Measurements from ENCODE around the gene VSTM2L. TPM values are rescaled to one million over a fixed set of nuclear protein-coding genes. Genes with fewer than 3 reads are reported as not detected.
"Not testable (repeated sequence)": the region's sequence is repeated elsewhere in the genome, so short reads cannot be mapped to it uniquely, and the experiment has no call there.

The VSTM2L gene
- total RNA-seq, 2 donors from 2014 or later = 31.3 to 69.5 TPM

DNA sequence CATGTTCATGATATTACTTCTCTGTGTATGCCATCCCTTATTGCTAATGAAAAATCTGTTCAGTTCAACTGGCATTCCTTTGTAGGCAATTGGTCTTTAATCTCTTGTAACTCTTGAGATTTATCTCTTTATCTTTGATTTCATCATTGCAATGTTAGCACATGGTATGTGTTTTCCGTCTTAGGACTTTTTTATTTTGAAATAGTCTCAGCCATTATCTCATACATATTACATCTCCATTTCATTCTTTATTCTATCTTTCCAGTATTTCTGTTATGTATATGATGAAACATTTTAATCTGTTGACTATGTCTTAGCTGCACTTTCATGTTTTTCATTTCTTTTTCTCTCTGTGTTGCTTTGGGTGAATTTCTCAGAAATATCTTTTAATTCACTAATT, 58.1 kb downstream of the VSTM2L start:
- TF ChIP-seq POLR2A (IDR thresholded peaks at IDR 0.05) (no peak), POLR2AphosphoS5 (IDR thresholded peaks at IDR 0.05) (no peak)
- TF ChIP-seq, protein P1, sequence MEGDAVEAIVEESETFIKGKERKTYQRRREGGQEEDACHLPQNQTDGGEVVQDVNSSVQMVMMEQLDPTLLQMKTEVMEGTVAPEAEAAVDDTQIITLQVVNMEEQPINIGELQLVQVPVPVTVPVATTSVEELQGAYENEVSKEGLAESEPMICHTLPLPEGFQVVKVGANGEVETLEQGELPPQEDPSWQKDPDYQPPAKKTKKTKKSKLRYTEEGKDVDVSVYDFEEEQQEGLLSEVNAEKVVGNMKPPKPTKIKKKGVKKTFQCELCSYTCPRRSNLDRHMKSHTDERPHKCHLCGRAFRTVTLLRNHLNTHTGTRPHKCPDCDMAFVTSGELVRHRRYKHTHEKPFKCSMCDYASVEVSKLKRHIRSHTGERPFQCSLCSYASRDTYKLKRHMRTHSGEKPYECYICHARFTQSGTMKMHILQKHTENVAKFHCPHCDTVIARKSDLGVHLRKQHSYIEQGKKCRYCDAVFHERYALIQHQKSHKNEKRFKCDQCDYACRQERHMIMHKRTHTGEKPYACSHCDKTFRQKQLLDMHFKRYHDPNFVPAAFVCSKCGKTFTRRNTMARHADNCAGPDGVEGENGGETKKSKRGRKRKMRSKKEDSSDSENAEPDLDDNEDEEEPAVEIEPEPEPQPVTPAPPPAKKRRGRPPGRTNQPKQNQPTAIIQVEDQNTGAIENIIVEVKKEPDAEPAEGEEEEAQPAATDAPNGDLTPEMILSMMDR (IDR thresholded peaks at IDR 0.05) = no peak
- no peaks in the 10 kb centered on the region for H3K36me3 ChIP-seq
- no peaks in the 10 kb centered on the region for H3K9me3 ChIP-seq
- no peaks in the 10 kb centered on the region for H3K27me3 ChIP-seq (replicated peaks; ENCODE audit: insufficient read depth)
- no peak for DNase-seq (ENCODE audit: low spot score)
- 53% methylated on average over 1 of the region's 1 CpG for WGBS
- no peaks in the 10 kb centered on the region for H3K4me1 ChIP-seq (replicated peaks)
- intact Hi-C loops (cut with DNase I) = no loop called here
- no peak overlapping the region for H3K27ac ChIP-seq
- no peak overlapping the region for H3K4me3 ChIP-seq

DNA sequence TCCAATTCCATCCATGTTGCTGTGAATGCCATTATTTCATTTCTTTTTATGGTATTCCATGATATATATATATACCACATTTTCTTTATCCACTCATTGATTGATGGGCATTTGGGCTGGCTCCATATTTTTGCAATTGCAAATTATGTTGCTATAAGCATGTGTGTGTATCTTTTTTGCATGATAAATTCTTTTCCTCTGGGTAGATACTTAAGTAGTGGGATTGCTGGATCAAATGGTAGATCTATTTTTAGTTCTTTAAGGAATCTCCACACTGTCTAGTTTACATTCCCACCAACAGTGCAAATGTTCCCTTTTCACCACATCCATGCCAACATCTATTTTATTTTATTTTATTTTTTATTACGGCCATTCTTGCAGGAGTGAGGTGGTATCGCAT, 60.6 kb downstream of the VSTM2L start:
- WGBS = 91% methylated on average over 2 of the region's 2 CpGs
- H3K27me3 ChIP-seq (replicated peaks; ENCODE audit: insufficient read depth); H3K4me1 ChIP-seq (replicated peaks); H3K36me3 ChIP-seq; intact Hi-C loops (cut with DNase I); H3K4me3 ChIP-seq; DNase-seq (ENCODE audit: low spot score); H3K27ac ChIP-seq; H3K9me3 ChIP-seq: not testable (repeated sequence)

DNA sequence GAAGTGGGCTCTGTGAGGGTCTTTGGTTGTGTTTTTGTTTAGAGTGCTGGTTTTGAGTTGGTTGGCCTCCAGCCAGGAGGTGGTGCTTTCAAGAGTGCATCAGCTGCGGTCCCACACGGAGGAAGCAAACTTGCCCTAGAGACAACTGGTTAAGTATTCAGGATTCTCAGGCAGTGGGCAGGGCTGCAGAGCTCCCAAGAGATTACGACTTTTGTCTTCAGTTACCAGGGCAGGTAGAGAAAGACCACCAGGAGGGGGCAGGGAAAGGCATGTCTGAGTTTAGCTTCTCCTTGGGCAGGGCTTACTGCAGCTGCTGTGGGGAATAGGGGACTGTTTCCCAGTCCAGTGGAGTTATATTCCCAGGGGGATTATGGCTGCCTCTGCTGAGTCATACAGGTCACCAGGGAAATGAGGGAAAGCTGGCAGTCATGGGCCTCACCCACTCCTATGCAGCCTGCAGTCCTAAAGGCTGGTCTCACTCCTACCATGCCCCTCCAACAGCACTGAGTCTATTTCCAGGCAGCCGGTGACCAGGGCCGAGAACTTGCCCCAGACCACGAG, 66.0 kb downstream of the VSTM2L start:
- intact Hi-C loops (cut with DNase I) = no loop called here
- Histone ChIP-seq H3K4me1 (replicated peaks) (no peaks in the 10 kb centered on the region), H3K9me3 (no peaks in the 10 kb centered on the region), H3K4me3 (no peak overlapping the region), H3K27ac (no peak overlapping the region), H3K36me3 (no peaks in the 10 kb centered on the region), H3K27me3 (replicated peaks; ENCODE audit: insufficient read depth) (no peaks in the 10 kb centered on the region)
- TF ChIP-seq POLR2A (IDR thresholded peaks at IDR 0.05) = no peak
- TF ChIP-seq, protein P1 (IDR thresholded peaks at IDR 0.05) = no peak
- 73% methylated on average over 6 of the region's 6 CpGs for WGBS
- no peak for DNase-seq (ENCODE audit: low spot score)

DNA sequence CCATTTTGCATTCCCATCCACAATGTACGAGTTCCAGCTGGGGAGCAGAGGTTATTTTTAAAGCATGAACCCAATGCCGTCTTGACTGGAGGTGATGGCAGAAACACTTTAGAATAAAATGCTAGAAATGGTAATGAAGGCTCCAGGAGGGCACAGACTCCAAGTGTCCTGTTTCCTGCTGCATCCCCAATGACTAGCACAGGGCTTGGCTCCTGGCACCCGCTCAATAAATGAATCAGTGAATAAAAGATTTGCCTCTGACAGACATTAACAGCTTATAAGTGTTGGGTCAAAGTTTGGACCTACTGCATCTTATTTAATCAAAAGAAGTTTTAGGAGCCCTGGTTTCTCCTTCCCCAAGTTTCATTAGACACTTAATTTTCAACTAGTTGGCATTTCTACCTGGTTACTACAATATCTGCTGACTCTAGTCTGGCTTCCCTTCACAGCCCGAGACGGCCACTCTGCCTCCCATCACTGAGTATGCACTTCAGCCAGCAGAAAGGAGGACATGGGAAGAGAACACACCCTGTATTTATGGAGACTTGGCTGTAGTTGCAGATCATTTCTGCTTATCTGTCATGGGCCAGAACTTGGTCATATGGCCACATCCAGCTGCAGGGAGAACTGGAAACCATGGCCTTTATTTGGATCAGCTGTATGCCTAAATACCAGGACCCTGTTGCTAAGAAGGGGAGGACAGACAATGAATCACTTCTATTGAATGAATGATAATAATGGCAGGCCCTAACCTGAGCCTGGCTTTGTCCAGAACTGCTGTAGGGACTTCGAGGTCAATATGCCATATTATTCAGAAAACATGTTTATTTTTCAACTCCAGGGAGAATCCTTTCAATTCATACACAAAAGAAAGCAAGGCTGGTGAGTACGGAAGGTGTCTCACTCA, 67.3 kb downstream of the VSTM2L start:
- WGBS = 79% methylated on average over 7 of the region's 7 CpGs
- TF ChIP-seq, protein P1 (IDR thresholded peaks at IDR 0.05) = no peak
- TF ChIP-seq POLR2A (IDR thresholded peaks at IDR 0.05) (no peak), POLR2AphosphoS5 (IDR thresholded peaks at IDR 0.05) (no peak)
- Histone ChIP-seq H3K36me3 (no peaks in the 10 kb centered on the region), H3K4me1 (replicated peaks) (no peaks in the 10 kb centered on the region), H3K4me3 (no peak overlapping the region), H3K27ac (no peak overlapping the region), H3K9me3 (no peaks in the 10 kb centered on the region), H3K27me3 (replicated peaks; ENCODE audit: insufficient read depth) (no peaks in the 10 kb centered on the region)
- DNase-seq (ENCODE audit: low spot score) = no peak
- intact Hi-C loops (cut with DNase I) = no loop called here

DNA sequence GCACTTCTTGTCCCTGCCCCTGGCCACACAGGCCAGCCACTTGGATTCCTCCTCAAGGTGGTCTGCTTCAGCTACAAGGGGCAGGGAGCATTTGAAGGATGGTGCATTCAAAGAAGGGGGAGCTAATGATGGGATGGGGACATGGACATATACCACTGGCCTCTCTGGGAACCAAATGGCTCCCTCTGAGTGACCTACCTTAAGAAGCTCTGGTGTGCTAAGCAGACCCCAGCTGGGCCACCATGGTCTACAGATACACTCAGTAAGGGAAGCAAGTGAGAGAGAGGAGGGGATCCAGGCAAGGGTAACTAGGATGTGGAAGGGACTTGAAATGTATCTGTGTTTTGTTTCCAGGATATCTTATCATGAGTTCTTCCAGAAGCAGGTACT, 67.9 kb downstream of the VSTM2L start:
- no peaks in the 10 kb centered on the region for H3K27me3 ChIP-seq (replicated peaks; ENCODE audit: insufficient read depth)
- H3K4me3 ChIP-seq = no peak overlapping the region
- DNase-seq (ENCODE audit: low spot score) = no peak
- H3K36me3 ChIP-seq = no peaks in the 10 kb centered on the region
- intact Hi-C loops (cut with DNase I) = no loop called here
- TF ChIP-seq, protein P1 (IDR thresholded peaks at IDR 0.05) = no peak
- no peak for TF ChIP-seq POLR2A (IDR thresholded peaks at IDR 0.05)
- no peak for TF ChIP-seq POLR2AphosphoS5 (IDR thresholded peaks at IDR 0.05)
- no peaks in the 10 kb centered on the region for H3K4me1 ChIP-seq (replicated peaks)
- H3K9me3 ChIP-seq = no peaks in the 10 kb centered on the region
- no peak overlapping the region for H3K27ac ChIP-seq
